Activated CD4-positive, alpha-beta T cell treated with anti-CD3 and anti-CD28 coated beads for 48 hours (primary cell): ENCODE results near the gene ZBP1.
A peak's percentile ranks its signal among the peaks of the same experiment; 100 is the strongest.

Experiments used
- DNase-seq: peaks from one replicate; pipeline ENCODE4 v3.0.0-alpha.2; 2020

The ZBP1 gene

DNA sequence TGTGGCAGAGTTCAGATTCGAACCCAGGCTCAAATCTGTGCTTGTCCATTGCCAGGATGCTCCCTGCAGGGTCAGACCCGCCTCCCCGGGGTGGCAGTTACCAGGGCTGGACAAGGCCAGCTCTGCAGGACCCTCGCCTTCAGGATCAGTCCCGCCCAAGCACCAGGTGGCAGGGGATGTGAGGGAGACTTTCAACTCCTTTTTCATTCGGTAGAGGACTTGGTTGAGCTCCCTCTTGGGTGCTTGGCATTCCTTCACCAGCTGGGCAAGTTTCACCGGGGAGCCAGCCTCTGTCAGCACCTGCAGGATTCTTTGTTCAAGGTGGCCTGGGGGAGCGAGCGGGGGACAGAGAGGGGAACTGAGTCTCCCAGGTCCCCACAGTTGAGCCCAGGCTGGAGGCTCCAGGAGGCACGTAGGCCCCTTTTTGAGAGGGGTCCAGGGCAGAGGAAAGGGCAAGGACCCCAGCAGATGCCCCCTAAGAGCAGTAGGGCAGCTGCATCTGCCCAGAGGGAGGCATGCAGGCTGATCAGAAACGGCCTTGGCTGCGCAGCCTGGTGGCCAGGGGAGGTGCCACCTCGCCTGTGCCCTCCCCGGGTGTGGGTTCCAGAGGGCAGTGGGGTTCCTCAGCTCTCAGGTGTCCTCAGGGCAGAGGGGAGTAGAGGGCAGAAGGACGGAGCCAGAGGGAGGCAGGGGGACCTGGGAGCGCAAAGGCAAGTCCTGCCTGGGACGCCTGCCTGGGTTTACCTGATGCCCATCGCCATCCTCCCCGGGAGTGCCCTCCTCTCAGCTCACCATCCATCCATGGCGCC lies 3.9 kb downstream of the ZBP1 start:
- no peak for DNase-seq

- no peak for DNase-seq
Measured at GRCh38 chr20:57615445-57615811, 4.8 kb downstream of the ZBP1 start.

- DNase-seq: no peak
Measured at GRCh38 chr20:57614490-57615444, 5.5 kb downstream of the ZBP1 start.

GRCh38 chr20:57613481-57613921 lies 6.7 kb downstream of the ZBP1 start:
- DNase-seq: no peak

DNA sequence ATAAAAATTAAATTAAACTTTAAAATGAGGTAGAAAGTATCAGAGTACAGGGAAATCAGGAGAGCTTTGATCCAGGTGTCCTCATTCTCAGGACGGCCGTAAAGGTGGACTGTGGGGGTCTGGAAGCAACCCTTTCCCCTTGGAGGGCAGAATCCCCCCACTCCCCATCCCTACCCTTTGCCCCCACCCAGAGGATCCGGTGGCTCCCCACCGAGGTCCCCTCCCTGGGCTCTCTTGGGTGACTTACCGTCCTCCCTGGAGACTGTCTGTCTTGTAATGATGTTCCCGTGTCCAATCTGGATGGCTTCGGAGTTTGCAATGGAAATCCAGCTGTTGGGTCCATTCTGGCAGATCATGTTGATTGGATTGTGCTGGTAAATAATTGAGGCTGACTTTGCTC lies 7.3 kb downstream of the ZBP1 start:
- no peak for DNase-seq

DNA sequence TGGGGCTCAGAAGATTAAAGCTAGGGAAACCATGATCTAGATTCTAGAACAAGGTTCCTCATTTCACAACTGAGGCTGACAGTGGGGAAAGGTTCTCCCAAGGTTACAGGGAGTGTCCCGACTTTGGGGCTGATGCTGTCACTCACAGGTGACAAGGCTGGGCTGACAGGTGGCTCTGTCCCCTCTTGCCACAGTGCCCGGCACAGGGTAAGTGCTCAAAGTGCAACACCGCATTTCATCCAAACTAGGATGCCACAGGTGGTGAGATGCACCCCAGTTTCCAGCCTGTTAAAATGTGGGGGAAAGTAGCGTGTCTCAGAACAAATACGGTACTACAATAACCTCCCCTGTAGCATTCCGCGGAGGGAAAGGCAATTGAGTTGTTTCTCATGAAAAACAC lies 7.8 kb downstream of the ZBP1 start:
- no peak for DNase-seq

DNA sequence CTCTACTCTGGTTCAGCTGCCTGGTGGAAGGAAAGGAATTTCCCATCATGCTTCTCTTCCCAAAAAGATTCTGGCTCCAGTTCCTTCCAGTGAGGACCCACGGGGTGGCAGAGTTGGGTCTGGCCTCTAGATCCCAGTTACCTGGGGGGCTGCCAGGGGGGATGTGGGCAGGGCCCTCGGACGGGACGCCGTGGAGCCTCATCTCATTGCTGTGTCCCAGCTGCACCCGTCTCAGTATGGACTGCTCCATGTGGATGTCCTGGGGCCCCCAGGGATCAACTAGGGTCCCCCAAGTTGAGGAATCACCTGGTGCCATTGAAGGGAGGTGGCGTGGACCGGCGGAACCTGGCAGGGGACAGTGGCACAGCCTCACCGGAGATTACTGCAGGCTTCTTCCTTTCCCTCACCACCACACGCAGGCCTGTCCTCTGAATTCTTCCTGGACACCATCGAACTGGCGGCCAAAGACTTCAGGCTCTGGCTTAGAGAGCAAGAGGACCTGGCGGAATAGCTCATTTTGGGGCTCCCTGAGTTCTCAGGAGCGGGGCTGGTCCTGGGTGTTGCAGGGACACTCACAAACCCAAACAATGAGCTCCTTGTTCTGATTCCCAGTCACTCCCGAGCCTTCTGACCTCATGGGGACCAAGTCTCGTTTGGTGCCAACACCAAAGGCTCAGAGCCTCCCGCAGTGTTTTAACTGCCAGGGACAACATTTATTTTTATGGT lies 8.5 kb downstream of the ZBP1 start:
- DNase-seq: no peak

GRCh38 chr20:57610261-57610952 lies 9.8 kb downstream of the ZBP1 start:
- DNase-seq: no peak

DNA sequence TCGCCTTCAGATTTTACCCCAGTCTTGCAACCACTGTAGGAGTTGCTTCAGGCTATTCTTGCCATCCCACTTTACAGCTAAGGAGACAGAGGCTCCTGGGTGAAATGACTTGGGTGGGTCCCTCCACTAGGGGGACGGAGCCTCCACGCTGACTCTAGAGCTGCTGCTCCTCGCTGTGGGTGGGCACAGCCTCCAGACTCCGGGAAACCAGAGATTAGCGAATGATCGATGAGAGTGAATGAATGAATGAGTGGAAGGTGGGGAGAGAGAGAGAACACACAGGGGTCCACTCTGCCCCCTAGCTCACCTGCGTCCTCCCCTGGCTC lies 10.4 kb downstream of the ZBP1 start:
- DNase-seq: no peak

DNA sequence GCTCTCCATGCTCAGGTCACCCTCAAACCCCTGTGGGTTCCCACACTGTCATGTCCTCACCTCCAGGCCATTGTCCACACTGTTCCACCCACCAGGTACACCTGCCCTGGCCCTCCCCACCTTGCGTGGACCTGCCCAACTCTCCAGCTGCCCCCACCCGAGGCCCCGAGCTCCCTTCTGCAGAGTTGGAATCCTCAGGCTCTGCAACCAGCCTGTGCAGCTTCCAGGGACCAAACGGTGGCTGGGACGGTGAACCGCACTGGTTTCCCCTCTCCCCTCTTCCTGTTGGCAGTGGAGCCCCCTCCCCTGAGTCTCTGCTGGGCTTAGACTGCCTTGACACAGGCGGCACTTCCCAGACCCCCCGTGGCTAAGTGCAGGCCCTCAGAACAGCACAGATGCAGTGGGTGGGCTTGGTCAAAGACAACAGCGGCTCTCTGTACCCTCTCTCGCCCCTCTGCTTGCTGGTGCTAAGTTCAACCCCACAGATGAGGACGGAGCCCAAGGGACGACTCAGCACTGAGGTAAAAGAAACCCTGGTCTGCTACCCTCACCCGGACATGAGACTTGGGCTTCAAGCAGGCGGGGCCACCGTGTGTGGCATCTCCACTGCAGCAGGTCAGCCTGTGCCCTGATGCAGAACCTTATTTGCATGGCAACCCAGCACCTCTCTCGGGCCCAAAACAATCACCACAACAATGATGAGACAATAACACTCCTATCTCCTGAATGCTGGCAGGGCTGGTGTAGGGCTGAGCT lies 11.0 kb downstream of the ZBP1 start:
- no peak for DNase-seq

DNA sequence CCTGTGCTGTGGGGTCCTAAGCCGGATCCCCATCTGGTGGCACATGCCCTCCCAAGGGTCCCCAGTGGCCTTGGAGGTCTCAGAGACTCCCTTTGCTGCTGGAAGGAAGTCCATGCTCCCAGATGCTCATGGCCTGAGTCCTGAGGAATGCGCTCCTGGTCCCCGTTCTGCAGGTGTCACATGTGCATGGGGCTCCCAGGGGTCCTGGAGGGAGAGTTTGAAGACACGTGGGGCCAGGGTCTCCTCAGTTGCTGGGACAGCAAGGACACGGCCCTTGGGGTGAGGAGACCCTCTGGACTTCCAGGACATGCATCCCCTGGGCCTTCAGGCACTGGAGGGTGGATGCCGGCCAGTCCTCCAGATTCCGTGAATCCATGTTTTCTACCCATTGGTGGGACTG lies 11.7 kb downstream of the ZBP1 start:
- no peak for DNase-seq

DNA sequence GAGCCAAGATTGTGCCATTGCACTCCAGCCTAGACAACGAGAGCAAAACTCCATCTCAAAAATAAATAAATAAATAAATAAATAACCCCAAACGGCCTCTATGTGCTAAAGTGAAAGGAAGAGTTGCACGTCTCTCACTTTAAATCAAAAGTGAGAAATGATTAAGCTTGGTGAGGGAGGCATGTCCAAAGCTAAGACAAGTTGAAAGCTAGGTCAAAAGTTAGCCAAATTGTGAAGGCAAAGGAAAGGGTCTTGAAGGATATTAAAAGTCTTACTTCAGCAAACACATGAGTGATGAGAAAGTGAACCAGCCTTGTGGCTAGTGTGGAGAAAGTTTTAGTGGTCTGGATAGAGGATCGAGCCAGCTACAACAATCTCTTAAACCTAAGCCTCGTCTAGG lies 14.3 kb downstream of the ZBP1 start:
- no peak for DNase-seq

GRCh38 chr20:57605045-57605444 lies 15.2 kb downstream of the ZBP1 start:
- no peak for DNase-seq

DNA sequence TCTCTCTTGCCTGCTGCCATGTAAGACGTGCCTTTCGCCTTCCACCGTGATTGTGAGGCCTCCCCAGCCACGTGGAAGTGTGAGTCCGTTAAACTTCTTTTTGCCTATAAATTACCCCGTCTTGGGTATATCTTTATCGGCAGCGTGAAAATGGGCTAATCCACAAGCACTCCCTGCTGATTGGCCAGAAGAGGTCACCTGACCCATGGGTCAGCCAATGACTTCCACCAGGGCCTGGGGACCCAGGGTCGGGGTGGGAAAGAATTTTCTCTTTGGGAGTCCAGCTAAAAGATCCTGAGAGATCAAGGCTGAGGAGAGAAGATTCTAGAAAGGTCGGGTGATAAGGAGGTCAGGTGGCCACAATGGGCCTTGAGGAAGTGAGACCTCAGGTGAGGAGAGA lies 17.1 kb downstream of the ZBP1 start:
- no peak for DNase-seq

DNA sequence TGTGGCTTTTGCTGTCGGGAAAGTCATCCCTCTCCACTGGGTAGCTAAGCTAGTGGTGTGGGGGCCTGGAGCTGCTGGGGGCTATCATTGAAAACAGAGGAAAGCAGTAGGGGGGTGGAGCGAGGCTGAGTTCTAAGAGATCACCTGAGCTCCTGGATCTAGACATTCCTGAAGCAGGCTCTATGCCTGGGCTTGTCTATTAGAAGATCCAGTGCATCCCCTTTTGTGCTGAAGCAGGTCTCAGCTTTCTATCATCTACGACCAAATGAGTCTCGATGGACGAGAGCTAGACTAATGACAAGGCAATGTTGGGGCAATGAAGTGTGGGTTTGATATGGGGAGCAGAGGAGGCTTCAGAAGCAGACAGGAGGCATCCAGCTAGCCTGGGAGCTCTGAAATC lies 18.5 kb downstream of the ZBP1 start:
- DNase-seq: no peak

DNA sequence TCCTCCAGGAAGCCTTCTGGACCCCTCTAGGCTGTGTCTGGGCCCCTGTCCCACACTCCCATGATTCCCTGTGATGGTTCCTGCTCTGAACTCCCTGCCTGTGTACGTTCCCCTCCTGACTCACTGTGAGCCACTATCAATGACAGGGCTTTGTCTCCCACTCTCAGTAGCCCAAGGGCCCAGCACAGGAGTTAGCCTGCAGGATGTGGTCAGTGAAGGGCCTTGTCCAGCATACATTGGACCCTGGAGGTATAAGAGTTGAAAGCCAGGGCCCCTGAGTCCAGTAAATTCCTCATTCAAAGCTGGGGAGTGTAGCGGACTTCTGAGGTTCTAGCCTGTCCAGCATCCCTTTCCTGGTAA lies 19.0 kb downstream of the ZBP1 start:
- no peak for DNase-seq

- DNase-seq: no peak
Measured at GRCh38 chr20:57600320-57601210, 19.7 kb downstream of the ZBP1 start.

GRCh38 chr20:57598491-57598890 lies 21.7 kb downstream of the ZBP1 start:
- no peak for DNase-seq

- no peak for DNase-seq
Measured at GRCh38 chr20:57598060-57598459, 22.2 kb downstream of the ZBP1 start.

- DNase-seq: peak; percentile 77
Measured at GRCh38 chr20:57596998-57597939, 23.0 kb downstream of the ZBP1 start.
